HUES48 (cell line): ENCODE data around the gene TLCD1.

Source experiments
- H3K27ac ChIP-seq: one replicate; pipeline ENCODE4 v1.7.0; 2013; ENCODE audit warnings: low read depth, low read length, inconsistent platforms
- H3K27me3 ChIP-seq: 2 replicates; pipeline ENCODE4 v1.6.1; 2013; ENCODE audit warnings: mild to moderate bottlenecking, low read length; ENCODE audit not compliant: control insufficient read depth, insufficient read depth
- H3K36me3 ChIP-seq: 2 replicates; pipeline ENCODE4 v1.6.1; 2013; ENCODE audit warnings: low read length; ENCODE audit not compliant: control insufficient read depth, insufficient read depth
- H3K4me1 ChIP-seq: 2 replicates; pipeline ENCODE4 v1.6.1; 2013; ENCODE audit warnings: mild to moderate bottlenecking, low read length; ENCODE audit not compliant: control insufficient read depth, insufficient read depth
- H3K4me3 ChIP-seq: 2 replicates; pipeline ENCODE4 v1.5.1; 2013; ENCODE audit warnings: mild to moderate bottlenecking, low read depth, low read length
- H3K9ac ChIP-seq: 2 replicates; pipeline ENCODE4 v1.6.1; 2013; ENCODE audit warnings: mild to moderate bottlenecking, low read depth, low read length, moderate library complexity
- H3K9me3 ChIP-seq: 2 replicates; pipeline ENCODE4 v1.6.1; 2013; ENCODE audit warnings: low read length; ENCODE audit not compliant: control insufficient read depth, insufficient read depth

Gene TLCD1

DNA sequence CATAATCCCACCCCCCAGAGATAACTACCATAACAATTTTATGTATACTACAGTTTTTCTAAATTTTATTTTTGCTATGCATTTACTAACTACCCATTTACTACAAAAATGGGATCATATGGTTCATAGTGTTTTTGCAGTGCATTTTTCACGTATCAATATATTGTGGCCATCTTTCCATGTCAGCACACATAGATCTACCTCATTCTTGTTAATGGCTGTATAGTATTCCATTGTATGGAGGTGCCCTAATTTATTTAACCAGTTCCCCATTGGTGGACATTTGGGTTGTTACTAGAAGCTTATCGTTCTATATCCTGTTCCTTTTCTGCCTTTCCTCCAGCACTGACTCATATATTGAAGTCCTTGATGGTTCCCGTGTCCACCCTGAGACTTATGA is 37.0 kb downstream of the TLCD1 start:
- H3K36me3 ChIP-seq = peaks cover 94% of the 10 kb centered on the region

DNA sequence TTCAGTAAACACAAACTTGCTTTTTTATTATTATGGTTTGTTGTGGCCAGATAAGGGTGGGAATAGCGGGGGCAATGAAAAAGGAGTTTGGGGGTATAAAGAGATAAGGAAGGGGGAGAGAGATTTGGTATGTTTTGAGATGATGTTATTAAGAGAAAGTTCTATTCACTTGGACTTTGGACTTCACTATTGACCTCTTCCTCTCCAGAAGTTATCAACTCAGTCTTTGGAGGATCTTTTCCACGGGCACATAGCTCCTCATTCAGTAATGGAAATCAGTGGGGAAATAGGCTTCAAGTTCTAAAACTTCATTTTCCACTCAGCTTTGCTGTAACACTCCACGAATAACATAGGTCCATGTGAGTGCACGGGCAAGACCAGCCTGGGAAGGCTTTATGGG is 37.6 kb downstream of the TLCD1 start:
- Histone ChIP-seq H3K4me1 (no peaks in the 10 kb centered on the region), H3K4me3 (no peak overlapping the region), H3K9ac (no peak overlapping the region), H3K9me3 (no peaks in the 10 kb centered on the region), H3K36me3 (peaks cover 94% of the 10 kb centered on the region), H3K27ac (no peak overlapping the region), H3K27me3 (no peaks in the 10 kb centered on the region)

More for the DNA sequence above, 37.0 kb downstream of the TLCD1 start:
- H3K9me3 ChIP-seq = no peaks in the 10 kb centered on the region
- no peak overlapping the region for H3K9ac ChIP-seq
- no peaks in the 10 kb centered on the region for H3K27me3 ChIP-seq
- H3K4me1 ChIP-seq = no peaks in the 10 kb centered on the region
- H3K4me3 ChIP-seq = no peak overlapping the region
- no peak overlapping the region for H3K27ac ChIP-seq

DNA sequence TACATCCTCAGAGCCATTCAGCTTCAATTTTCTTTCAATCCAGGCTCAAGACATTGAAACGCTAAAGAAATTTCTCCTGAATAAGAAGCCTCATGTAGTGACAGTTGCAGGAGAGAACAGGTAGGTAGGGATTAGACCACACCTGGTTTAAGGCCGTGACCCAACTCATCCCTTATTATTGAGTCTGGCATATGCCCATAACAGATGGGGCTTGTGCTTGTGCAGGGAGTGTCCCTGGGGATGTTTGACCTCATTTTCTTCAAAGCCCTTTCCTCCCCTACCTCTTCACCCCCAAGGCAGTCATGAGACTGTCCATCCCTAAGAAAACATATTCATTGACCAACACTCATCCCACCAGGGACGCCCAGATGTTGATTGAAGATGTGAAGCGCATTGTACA is 39.7 kb downstream of the TLCD1 start:
- no peak overlapping the region for H3K4me3 ChIP-seq
- H3K9ac ChIP-seq = no peak overlapping the region
- H3K27ac ChIP-seq = no peak overlapping the region
- no peaks in the 10 kb centered on the region for H3K4me1 ChIP-seq
- H3K27me3 ChIP-seq = no peaks in the 10 kb centered on the region
- H3K36me3 ChIP-seq = peaks cover 99% of the 10 kb centered on the region
- H3K9me3 ChIP-seq = no peaks in the 10 kb centered on the region

DNA sequence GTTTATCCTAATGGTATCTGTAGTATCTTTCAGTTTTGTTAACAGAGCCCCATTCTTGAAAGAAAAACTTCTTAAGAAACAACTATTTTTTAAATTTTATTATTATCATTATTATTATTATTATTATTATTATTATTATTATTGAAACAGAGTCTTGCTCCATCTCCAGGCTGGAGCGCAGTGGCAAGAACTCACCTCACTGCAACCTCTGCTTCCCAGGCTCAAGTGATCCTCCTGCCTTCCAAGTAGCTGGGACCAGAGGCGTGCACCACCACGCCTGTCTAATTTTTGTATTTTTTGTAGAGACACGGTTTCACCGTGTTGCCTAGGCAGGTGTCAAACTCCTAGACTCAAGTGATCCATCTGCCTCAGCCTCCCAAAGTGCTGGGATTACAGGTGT is 40.7 kb downstream of the TLCD1 start:
- no peaks in the 10 kb centered on the region for H3K27me3 ChIP-seq
- H3K9me3 ChIP-seq = no peaks in the 10 kb centered on the region
- H3K27ac ChIP-seq = no peak overlapping the region
- H3K36me3 ChIP-seq = peaks cover 99% of the 10 kb centered on the region
- no peak overlapping the region for H3K4me3 ChIP-seq
- no peaks in the 10 kb centered on the region for H3K4me1 ChIP-seq
- no peak overlapping the region for H3K9ac ChIP-seq

DNA sequence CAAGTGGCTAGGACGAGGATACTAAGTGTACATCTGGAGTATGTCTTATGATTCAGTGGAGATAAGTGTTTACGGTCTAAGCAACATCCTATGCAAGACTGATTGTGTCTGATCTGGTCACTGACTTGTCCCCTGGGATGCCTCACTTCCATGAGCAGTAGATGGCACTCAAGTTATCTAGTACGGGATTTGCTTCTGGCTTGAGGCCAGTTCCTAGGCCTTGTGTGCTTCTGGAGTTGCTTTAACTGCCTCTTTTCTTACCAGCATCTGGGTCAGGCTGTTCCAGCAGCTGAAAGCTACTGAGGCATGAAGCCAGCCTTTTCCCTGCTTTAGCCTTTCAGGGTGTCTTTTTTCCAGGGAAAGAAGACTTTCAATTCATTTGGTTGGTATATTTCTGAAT is 41.1 kb downstream of the TLCD1 start:
- Histone ChIP-seq H3K9me3 (no peaks in the 10 kb centered on the region), H3K27ac (no peak overlapping the region), H3K4me3 (no peak overlapping the region), H3K4me1 (no peaks in the 10 kb centered on the region), H3K27me3 (no peaks in the 10 kb centered on the region), H3K9ac (no peak overlapping the region), H3K36me3 (peaks cover 97% of the 10 kb centered on the region)

DNA sequence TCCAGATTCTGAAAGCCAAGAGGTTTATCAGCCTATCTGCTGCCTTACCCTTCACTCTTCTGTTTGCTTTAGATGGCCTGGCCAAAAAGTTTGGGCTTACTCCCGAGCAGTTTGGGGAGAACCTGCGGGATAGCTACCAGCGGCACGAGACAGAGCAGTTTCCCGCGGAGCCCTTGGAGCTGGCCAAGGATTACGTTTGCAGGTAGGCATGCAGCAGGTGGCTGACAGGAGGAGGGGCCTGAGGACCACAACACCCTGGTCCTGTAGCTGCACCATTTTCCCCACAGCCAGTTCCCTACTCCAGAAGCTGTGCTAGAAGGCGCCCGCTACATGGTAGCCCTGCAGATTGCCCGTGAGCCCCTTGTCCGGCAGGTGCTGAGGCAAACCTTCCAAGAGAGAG is 43.4 kb downstream of the TLCD1 start:
- Histone ChIP-seq H3K9ac (no peak overlapping the region), H3K27ac (no peak overlapping the region), H3K4me3 (no peak overlapping the region), H3K9me3 (no peaks in the 10 kb centered on the region), H3K36me3 (peaks cover 95% of the 10 kb centered on the region), H3K4me1 (no peaks in the 10 kb centered on the region), H3K27me3 (no peaks in the 10 kb centered on the region)

DNA sequence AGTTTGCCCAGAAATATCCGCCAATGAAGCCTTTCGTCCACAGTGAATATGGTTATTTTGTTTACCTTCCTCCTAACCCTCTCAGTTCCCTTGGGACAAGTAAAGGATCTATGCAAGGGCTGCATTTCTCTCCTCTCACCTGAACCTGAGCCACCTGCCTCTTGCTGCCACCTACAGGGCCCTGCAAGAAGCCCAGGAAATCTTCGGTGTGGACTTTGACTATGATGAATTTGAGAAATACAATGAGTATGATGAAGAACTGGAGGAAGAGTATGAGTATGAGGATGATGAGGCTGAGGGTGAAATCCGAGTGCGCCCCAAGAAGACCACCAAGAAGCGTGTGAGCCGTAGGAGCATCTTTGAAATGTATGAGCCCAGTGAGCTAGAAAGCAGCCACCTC is 50.1 kb downstream of the TLCD1 start:
- no peak overlapping the region for H3K4me3 ChIP-seq
- H3K27me3 ChIP-seq = no peaks in the 10 kb centered on the region
- peaks cover 96% of the 10 kb centered on the region for H3K36me3 ChIP-seq
- H3K27ac ChIP-seq = no peak overlapping the region
- no peaks in the 10 kb centered on the region for H3K9me3 ChIP-seq
- no peaks in the 10 kb centered on the region for H3K4me1 ChIP-seq
- H3K9ac ChIP-seq = no peak overlapping the region

DNA sequence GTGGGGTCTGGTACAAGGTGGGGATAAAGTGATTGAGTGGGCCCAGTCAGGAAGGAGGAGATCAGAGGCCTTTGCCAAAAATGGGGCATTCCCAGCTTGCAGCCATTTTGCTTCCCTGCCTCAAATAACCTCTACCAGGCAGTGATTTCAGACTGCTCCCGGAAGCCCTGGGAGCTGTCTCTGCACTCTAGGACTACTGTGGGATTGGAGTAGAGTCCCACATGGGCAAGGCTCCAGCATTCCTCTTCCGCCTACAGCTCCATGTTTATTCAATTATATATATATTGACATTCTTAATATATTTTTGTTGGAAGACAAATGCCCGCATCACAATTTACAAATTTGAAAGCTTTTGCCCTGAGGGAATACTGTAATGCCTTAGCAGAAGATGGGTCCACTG is 50.5 kb downstream of the TLCD1 start:
- no peak overlapping the region for H3K4me3 ChIP-seq
- no peak overlapping the region for H3K9ac ChIP-seq
- no peaks in the 10 kb centered on the region for H3K9me3 ChIP-seq
- H3K36me3 ChIP-seq = peaks cover 94% of the 10 kb centered on the region
- H3K4me1 ChIP-seq = no peaks in the 10 kb centered on the region
- H3K27me3 ChIP-seq = no peaks in the 10 kb centered on the region
- H3K27ac ChIP-seq = no peak overlapping the region
